WTC11 (cell line): ENCODE measurements around the gene FBXO9. TPM values are rescaled to one million over a fixed set of nuclear protein-coding genes. Genes with fewer than 3 reads are reported as not detected.

Source experiments
- ATAC-seq: fragments of 200-7000 bp; cut with Tn5 transposase; 2 replicates; pipeline ENCODE4 v1.10.0; 2021; ENCODE audit warnings: mild to moderate bottlenecking, moderate library complexity
- CTCF ChIA-PET: fragments of 300-600 bp; sonication (Branson Sonifier 250); formaldehyde crosslinking; loops from one replicate; lab custom pipeline; 2021; ENCODE audit warnings: antibody characterized with exemption; lab: Charles Lee
- POLR2A ChIA-PET: fragments of 350-600 bp; sonication (Branson Sonifier 250); formaldehyde crosslinking; loops from one replicate; lab custom pipeline; 2021; ENCODE audit warnings: antibody characterized with exemption; lab: Charles Lee
- DNase-seq: peaks from one replicate; pipeline ENCODE4 v3.0.0; 2021; ENCODE audit warnings: low spot score
- H3K27ac Mint-ChIP-seq: 2 replicates; pipeline ENCODE4 v1.8.0; 2021; ENCODE audit warnings: mixed read lengths
- H3K27me3 Mint-ChIP-seq: 2 replicates; pipeline ENCODE4 v1.8.0; 2021; ENCODE audit warnings: low read depth, mild to moderate bottlenecking, moderate library complexity, mixed read lengths
- H3K36me3 Mint-ChIP-seq: 2 replicates; pipeline ENCODE4 v1.8.0; 2021; ENCODE audit warnings: mixed read lengths
- H3K4me1 Mint-ChIP-seq: 2 replicates; pipeline ENCODE4 v1.8.0; 2022; ENCODE audit warnings: mixed read lengths
- H3K4me3 Mint-ChIP-seq: 2 replicates; pipeline ENCODE4 v1.8.0; 2021; ENCODE audit warnings: mild to moderate bottlenecking, moderate library complexity, mixed read lengths
- H3K9me3 Mint-ChIP-seq: 2 replicates; pipeline ENCODE4 v1.8.0; 2021; ENCODE audit warnings: mixed read lengths
- AFF4 ChIP-seq: sonication (generic); formaldehyde crosslinking; IDR thresholded peaks from 2 replicates; pipeline ENCODE4 v1.8.1; 2023; ENCODE audit warnings: mild to moderate bottlenecking, missing genetic modification reagents, borderline replicate concordance
- ATF1 ChIP-seq: sonication (generic); formaldehyde crosslinking; IDR thresholded peaks from 2 replicates; pipeline ENCODE4 v1.8.1; 2023; ENCODE audit warnings: mild to moderate bottlenecking, moderate library complexity, missing genetic modification reagents
- ATF3 ChIP-seq: sonication (generic); formaldehyde crosslinking; conservative IDR thresholded peaks from 2 replicates; pipeline ENCODE4 v1.8.1; 2022; ENCODE audit warnings: mild to moderate bottlenecking, missing genetic modification reagents
- CBFB ChIP-seq: sonication (generic); formaldehyde crosslinking; IDR thresholded peaks from 2 replicates; pipeline ENCODE4 v1.8.1; 2022; ENCODE audit warnings: mild to moderate bottlenecking, low read depth, missing genetic modification reagents
- CDX4 ChIP-seq: fragments of 250-450 bp; sonication (Bioruptor Pico); IDR thresholded peaks from 2 replicates; pipeline ENCODE4 v1.9.0; 2021; ENCODE audit warnings: moderate library complexity, mild to moderate bottlenecking, inconsistent platforms, borderline replicate concordance
- E2F1 ChIP-seq: sonication (generic); formaldehyde crosslinking; IDR thresholded peaks from 2 replicates; pipeline ENCODE4 v1.8.0; 2022; ENCODE audit warnings: mild to moderate bottlenecking, missing genetic modification reagents
- MLX ChIP-seq: sonication (generic); formaldehyde crosslinking; IDR thresholded peaks from 2 replicates; pipeline ENCODE4 v1.8.1; 2023; ENCODE audit warnings: mild to moderate bottlenecking, missing genetic modification reagents, moderate library complexity
- MYBL2 ChIP-seq: sonication (generic); formaldehyde crosslinking; IDR thresholded peaks from 2 replicates; pipeline ENCODE4 v1.8.1; 2023; ENCODE audit warnings: mild to moderate bottlenecking, moderate library complexity, missing genetic modification reagents
- RORB ChIP-seq: fragments of 250-450 bp; sonication (Bioruptor Pico); IDR thresholded peaks from 2 replicates; pipeline ENCODE4 v1.9.0; 2021; ENCODE audit warnings: mild to moderate bottlenecking
- SMAD3 ChIP-seq: sonication (generic); formaldehyde crosslinking; IDR thresholded peaks from 2 replicates; pipeline ENCODE4 v1.8.0; 2022; ENCODE audit warnings: missing genetic modification reagents, mild to moderate bottlenecking, borderline replicate concordance
- USF1 ChIP-seq: sonication (generic); formaldehyde crosslinking; IDR thresholded peaks from 2 replicates; pipeline ENCODE4 v1.8.0; 2022; ENCODE audit warnings: mild to moderate bottlenecking, missing genetic modification reagents
- ZNF232 ChIP-seq: sonication (generic); formaldehyde crosslinking; IDR thresholded peaks from 2 replicates; pipeline ENCODE4 v1.8.0; 2022; ENCODE audit warnings: mild to moderate bottlenecking, missing genetic modification reagents
- ZNF423 ChIP-seq: fragments of 250-450 bp; sonication (Bioruptor Pico); IDR thresholded peaks from 2 replicates; pipeline ENCODE4 v2.1.2; 2022; ENCODE audit warnings: mild to moderate bottlenecking, moderate library complexity
- ZNF512 ChIP-seq: sonication (generic); formaldehyde crosslinking; IDR thresholded peaks from 2 replicates; pipeline ENCODE4 v1.8.1; 2022; ENCODE audit warnings: missing genetic modification reagents, borderline replicate concordance
- total RNA-seq: library from RNA; stranded (reverse); gene quantifications from 3 replicates; pipeline ENCODE4 v1.2.3, GENCODE V29; 2021

FBXO9 gene
- total RNA-seq, 1 experiment from 2014 or later = 54.4 TPM

- TF ChIP-seq ATF3 (CRISPR knock-in tag) (no peak), USF1 (CRISPR knock-in tag) (no peak), CDX4 (CRISPR knock-in tag) (no peak)
- TF ChIP-seq, all 79 proteins: peak for 0
Measured at GRCh38 chr6:53069427-53069826, 4.2 kb downstream of the FBXO9 start (continued).

GRCh38 chr6:53070806-53071205 is 5.6 kb downstream of the FBXO9 start:
- H3K36me3 Mint-ChIP-seq = peaks cover 14% of the 10 kb centered on the region
- H3K9me3 Mint-ChIP-seq = no peaks in the 10 kb centered on the region
- POLR2A ChIA-PET = no interaction called here
- ATAC-seq = no peak
- H3K27ac Mint-ChIP-seq = no peak overlapping the region
- no peak for DNase-seq
- CTCF ChIA-PET = no interaction called here
- H3K27me3 Mint-ChIP-seq = no peaks in the 10 kb centered on the region
- TF ChIP-seq AFF4 (no peak), MYBL2 (CRISPR knock-in tag) (no peak), E2F1 (no peak), CDX4 (CRISPR knock-in tag) (no peak), ZNF423 (no peak), RORB (CRISPR knock-in tag) (no peak), SMAD3 (CRISPR knock-in tag) (no peak), USF1 (CRISPR knock-in tag) (no peak), ZNF232 (no peak), ZNF512 (no peak), CBFB (CRISPR knock-in tag) (no peak), MLX (CRISPR knock-in tag) (no peak), ATF1 (CRISPR knock-in tag) (no peak)
- peaks cover 5% of the 10 kb centered on the region for H3K4me1 Mint-ChIP-seq
- no peak overlapping the region for H3K4me3 Mint-ChIP-seq
